Memory B cell (primary cell): ENCODE data around the gene C1orf21.

Experiments
- ATAC-seq: fragments of 150-1000 bp; cut with Tn5 transposase; 2 replicates; pipeline ENCODE4 v1.10.0; 2021; ENCODE audit warnings: low read depth, mild to moderate bottlenecking, moderate library complexity
- DNase-seq, 2 donors: peaks; one replicate each; pipeline ENCODE4 v3.0.0; 2022; ENCODE audit warnings: low spot score in 2 of 2
- H3K27ac Mint-ChIP-seq: one replicate; pipeline ENCODE4 v1.8.0; 2022; ENCODE audit warnings: mild to moderate bottlenecking, moderate library complexity, mixed read lengths
- H3K27me3 Mint-ChIP-seq: one replicate; pipeline ENCODE4 v1.8.0; 2022; ENCODE audit warnings: mixed read lengths
- H3K36me3 Mint-ChIP-seq: one replicate; pipeline ENCODE4 v1.8.0; 2022; ENCODE audit warnings: mild to moderate bottlenecking, mixed read lengths
- H3K4me1 Mint-ChIP-seq: one replicate; pipeline ENCODE4 v1.8.0; 2022; ENCODE audit warnings: mixed read lengths
- H3K4me3 Mint-ChIP-seq: one replicate; pipeline ENCODE4 v1.8.0; 2022; ENCODE audit warnings: mild to moderate bottlenecking, moderate library complexity, mixed read lengths
- H3K9me3 Mint-ChIP-seq: one replicate; pipeline ENCODE4 v1.8.0; 2022; ENCODE audit warnings: mixed read lengths

The C1orf21 gene

DNA sequence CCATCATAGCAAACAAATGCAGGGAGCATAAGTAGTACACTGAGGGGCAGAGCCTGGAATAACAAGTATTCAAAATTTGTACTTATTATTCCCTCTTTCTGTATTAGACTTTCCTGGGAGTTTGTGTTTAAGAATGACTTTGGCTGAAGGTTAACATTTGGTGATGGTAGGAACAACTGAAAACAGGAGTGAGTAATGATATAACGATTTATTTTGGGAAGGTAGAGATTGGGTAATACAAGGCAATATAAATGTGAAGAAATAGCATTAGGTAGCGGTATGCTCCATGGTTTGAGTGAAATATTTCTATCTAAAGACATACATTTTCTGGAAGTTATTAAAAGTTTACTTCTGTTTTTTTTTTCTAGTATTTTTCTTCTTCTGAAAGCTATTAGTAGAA lies 18.5 kb upstream of the C1orf21 start:
- peaks cover 11% of the 10 kb centered on the region for H3K27me3 Mint-ChIP-seq

DNA sequence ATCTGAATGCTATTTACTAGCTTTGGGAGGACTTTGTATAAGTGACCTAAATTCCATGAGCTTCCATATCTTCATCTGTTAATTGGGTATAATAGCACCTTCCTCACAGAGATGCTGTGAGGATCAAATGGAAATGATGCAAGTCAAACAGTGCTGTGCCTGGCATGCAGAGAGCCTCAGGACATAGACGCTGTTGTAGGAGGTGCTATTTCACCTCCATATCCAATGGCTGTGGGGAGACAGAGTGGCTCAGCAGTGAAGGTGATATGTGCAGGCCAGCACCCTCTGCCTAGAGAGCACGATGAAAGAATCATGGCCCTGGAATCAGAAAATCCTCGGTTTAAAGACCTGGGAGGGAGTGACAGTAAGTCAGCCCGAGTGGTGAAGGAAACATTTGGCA lies 16.0 kb upstream of the C1orf21 start:
- ATAC-seq, result no peak

More for the DNA sequence above, 18.5 kb upstream of the C1orf21 start:
- DNase-seq (no peak), ATAC-seq (no peak)
- no peaks in the 10 kb centered on the region for H3K36me3 Mint-ChIP-seq
- peaks cover 2% of the 10 kb centered on the region for H3K9me3 Mint-ChIP-seq
- no peaks in the 10 kb centered on the region for H3K4me1 Mint-ChIP-seq
- no peak overlapping the region for H3K27ac Mint-ChIP-seq
- H3K4me3 Mint-ChIP-seq, result no peak overlapping the region

DNA sequence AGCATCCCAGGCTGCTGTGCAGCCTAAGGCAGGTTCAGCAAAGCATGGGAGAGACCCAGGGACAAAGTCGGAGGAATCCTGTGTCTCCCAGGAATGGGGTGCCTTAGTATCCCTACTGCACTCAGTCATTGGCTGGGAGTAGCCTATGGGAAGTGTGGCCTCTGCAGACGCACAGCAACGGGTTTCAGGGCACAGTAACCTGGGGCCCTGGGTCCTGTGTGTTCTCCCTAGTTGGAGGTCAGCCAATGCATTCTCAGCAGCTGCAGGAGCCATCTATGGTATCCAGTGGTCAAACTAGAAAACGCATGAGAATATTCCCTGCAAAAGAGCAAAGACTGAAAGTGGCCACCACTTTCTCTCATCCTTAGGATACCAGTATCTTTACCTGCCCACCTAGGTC lies 13.7 kb upstream of the C1orf21 start:
- H3K9me3 Mint-ChIP-seq, result no peaks in the 10 kb centered on the region
- no peak overlapping the region for H3K27ac Mint-ChIP-seq
- DNase-seq (no peak), ATAC-seq (no peak)
- H3K27me3 Mint-ChIP-seq, result peaks cover 11% of the 10 kb centered on the region
- H3K4me3 Mint-ChIP-seq, result no peak overlapping the region
- H3K36me3 Mint-ChIP-seq, result no peaks in the 10 kb centered on the region
- H3K4me1 Mint-ChIP-seq, result no peaks in the 10 kb centered on the region

More for the DNA sequence above, 16.0 kb upstream of the C1orf21 start:
- Mint-ChIP-seq H3K9me3 (peaks cover 2% of the 10 kb centered on the region), H3K4me3 (no peak overlapping the region), H3K27me3 (peaks cover 11% of the 10 kb centered on the region), H3K27ac (no peak overlapping the region), H3K4me1 (no peaks in the 10 kb centered on the region), H3K36me3 (no peaks in the 10 kb centered on the region)
- no peak for DNase-seq

DNA sequence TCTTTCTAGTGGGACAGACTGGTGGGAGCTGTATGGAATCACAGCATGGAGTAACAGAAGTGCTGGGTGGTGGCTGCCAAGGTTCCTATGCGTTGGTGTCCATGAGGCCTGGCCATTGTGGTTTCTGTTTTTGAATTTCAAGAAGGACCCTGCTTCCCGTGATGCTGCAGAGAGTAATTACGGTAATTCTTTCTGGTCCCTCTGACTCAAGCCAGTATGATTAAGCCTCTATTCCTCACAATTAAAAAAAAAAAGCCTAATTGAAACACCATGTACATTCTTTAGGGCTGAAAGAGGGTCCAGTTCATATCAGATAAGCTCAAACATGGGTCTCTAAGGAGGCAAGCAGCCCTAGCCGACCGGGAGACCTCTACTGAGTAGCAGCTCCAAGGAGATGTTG lies 10.5 kb upstream of the C1orf21 start:
- no peak for ATAC-seq
- H3K27me3 Mint-ChIP-seq, result peaks cover 7% of the 10 kb centered on the region
- no peak overlapping the region for H3K4me3 Mint-ChIP-seq
- H3K4me1 Mint-ChIP-seq, result no peaks in the 10 kb centered on the region
- H3K9me3 Mint-ChIP-seq, result no peaks in the 10 kb centered on the region
- no peak for DNase-seq
- no peak overlapping the region for H3K27ac Mint-ChIP-seq
- no peaks in the 10 kb centered on the region for H3K36me3 Mint-ChIP-seq

DNA sequence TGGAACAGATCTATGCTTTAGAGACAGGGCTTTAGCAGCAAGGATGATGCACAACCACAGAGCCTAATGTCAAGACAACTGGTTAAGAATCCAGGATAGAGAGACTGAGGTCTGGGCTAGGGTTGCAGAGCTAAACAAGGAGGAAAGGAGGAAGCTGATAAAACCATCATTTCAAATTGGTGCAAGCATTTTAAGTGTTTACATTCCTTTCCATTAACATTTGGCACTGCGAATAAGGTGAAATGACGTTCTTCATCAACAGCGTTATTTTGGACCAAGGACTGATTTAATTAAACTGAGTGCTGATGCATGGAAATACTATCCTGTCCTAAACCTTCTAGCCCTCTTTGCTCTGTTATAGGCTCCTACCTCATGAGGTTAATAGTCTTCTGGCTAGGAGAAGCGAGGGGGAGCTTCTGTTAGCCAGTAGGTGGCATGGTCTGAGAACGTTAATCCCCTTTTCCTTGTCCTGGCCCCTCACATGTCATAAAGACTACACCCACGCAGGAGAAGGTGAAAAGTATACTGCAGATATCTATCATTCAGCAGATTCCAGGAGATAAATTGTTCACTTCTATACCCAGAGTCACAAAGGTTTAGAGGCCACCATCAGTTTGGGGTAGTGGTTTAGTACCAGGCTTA lies 7.6 kb upstream of the C1orf21 start:
- no peak overlapping the region for H3K27ac Mint-ChIP-seq
- peaks cover 8% of the 10 kb centered on the region for H3K27me3 Mint-ChIP-seq
- H3K9me3 Mint-ChIP-seq, result no peaks in the 10 kb centered on the region
- no peaks in the 10 kb centered on the region for H3K36me3 Mint-ChIP-seq
- H3K4me3 Mint-ChIP-seq, result no peak overlapping the region
- no peaks in the 10 kb centered on the region for H3K4me1 Mint-ChIP-seq
- ATAC-seq, result no peak
- no peak for DNase-seq

DNA sequence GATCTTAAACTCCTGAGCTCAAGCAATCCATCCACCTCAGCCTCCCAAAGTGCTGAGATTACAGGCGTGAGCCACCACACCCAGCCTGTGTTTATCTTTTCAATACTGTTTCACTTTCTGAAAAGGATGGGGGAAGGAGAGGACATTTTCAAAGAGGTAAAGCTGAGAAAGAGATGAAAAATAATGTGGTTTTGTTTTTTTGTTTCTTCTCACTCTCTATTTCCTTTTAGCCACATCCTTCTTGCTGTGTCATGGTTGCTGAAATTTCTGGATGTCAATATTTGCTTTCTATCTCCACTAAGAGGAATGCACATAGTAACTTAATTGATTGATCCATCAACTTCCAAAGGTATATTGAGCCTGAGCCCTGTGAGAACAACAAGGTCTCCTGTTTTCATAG lies 6.4 kb upstream of the C1orf21 start:
- ATAC-seq, result no peak
- no peak for DNase-seq
- Mint-ChIP-seq H3K4me1 (no peaks in the 10 kb centered on the region), H3K9me3 (no peaks in the 10 kb centered on the region), H3K27ac (no peak overlapping the region), H3K36me3 (no peaks in the 10 kb centered on the region), H3K4me3 (no peak overlapping the region), H3K27me3 (peaks cover 14% of the 10 kb centered on the region)

DNA sequence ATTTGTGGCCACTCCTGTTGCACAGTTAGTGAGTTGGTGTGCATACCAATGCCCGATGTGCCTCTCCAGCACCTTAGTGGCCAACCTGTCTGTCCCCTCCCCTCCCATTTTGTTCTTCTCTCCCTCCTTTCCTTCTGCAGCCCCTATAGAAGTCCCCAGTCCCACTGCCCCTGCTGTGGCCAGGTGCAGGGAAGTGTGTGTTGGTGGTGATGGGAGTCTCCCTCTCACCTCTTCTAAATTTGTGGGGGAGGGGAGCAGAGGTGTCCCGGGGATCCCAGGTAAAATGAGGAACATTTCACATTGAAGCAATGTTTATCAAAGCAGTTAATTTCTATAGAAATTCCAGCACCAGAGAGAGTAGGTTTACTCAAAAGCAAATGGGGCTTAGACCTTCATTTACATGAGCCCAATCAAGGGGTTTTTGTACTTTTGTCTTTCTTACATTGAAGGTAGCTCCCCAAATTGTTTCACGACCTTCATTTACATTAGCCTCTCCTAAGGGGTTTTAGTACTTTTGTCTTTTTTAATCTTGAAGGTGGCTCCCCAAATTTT lies 3.0 kb upstream of the C1orf21 start:
- DNase-seq (no peak), ATAC-seq (no peak)
- Mint-ChIP-seq H3K4me1 (peaks cover 14% of the 10 kb centered on the region), H3K27me3 (peaks cover 23% of the 10 kb centered on the region), H3K27ac (no peak overlapping the region), H3K9me3 (no peaks in the 10 kb centered on the region), H3K4me3 (no peak overlapping the region), H3K36me3 (no peaks in the 10 kb centered on the region)

DNA sequence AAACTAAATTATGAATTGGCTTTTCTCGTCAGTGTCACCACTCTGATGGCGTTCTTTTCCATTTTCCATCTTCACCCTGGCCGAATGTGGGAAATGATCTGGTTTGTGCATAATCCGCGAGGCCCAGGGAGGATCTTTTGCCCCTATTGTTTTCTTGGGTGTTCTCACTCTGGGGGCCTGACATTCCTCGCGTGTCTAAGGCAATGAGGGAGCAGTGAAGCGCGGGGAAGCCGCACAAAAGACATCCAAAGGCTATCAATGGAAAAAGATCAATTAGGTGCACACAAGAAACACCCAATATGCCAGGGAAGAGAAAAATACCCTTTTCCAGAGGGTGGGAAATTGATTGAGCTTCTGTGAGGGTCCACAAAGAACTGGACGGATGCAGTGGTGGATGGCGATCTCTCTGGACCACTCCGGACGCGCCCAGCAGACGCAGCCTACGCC lies 941 bp upstream of the C1orf21 start:
- peak overlapping the region; percentile 74 for H3K4me3 Mint-ChIP-seq
- DNase-seq (no peak), ATAC-seq (no peak)
- no peaks in the 10 kb centered on the region for H3K9me3 Mint-ChIP-seq
- H3K27ac Mint-ChIP-seq, result no peak overlapping the region
- H3K27me3 Mint-ChIP-seq, result peaks cover 29% of the 10 kb centered on the region
- no peaks in the 10 kb centered on the region for H3K36me3 Mint-ChIP-seq
- peaks cover 14% of the 10 kb centered on the region for H3K4me1 Mint-ChIP-seq

DNA sequence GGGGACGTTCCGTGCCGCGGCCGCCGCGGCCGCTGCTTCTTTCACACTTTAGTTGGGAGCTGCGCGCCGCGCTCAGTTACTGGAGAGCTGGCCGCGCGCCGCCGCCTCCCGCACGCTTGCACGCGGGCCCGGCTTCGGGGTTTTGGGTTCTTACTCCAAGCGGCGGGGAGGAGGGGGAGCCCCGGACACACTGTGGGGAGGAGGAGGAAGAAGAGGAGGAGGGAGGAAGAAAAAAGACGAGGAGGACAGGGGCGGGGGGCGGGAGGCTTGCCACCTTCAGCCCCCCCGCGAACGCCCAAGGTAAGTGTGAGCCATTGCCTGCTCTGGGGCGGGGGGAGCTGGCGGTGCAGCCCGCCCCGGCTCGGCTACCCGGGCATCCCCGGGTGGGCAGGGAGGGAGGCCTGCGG lies 243 bp downstream of the C1orf21 start:
- peaks cover 14% of the 10 kb centered on the region for H3K4me1 Mint-ChIP-seq
- H3K36me3 Mint-ChIP-seq, result no peaks in the 10 kb centered on the region
- H3K27me3 Mint-ChIP-seq, result peaks cover 27% of the 10 kb centered on the region
- DNase-seq (no peak), ATAC-seq (peak; percentile 28)
- H3K27ac Mint-ChIP-seq, result no peak overlapping the region
- no peaks in the 10 kb centered on the region for H3K9me3 Mint-ChIP-seq
- peak overlapping the region; percentile 87 for H3K4me3 Mint-ChIP-seq

DNA sequence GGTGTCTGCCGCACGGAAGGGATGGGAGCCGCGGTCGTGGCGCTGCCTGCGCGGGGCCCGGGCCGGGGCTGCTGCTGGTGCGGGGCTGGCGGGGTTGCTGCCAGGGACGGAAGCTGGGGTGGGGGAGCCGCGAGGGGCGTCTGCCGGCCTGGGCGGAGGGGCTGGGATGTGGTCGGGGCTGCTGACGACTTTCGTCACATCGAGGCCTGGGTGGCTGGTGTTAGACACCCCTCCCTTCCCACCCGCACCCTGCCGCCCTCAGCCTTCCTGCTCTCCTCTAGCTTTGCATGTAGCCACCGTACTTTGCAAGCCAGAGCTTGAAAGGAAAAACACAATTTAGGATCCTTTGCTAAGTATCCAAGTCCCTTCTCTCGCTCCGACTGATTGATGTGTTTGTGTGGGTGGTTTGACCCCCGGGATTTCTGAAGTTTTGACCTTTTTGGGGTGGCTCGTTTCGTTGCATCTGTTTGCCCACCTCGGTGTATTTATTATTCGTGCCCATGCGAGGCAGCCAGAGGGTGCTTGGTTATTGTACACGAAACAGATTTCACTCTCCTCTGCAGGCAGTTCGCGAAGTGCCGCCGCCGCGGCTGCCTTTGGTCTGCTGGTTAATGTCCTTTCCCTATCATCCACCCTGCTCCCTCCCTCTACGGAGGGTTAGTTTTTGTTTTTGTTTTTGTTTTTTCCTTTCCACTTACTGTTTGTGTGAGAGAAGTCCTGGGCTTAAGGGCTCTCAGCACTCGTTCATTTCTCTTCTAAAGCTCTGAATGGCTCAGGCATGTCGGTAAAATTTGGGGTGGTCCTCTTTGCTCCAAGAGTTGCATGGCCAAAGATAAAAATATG lies 868 bp downstream of the C1orf21 start:
- Mint-ChIP-seq H3K4me3 (peak overlapping the region; percentile 83), H3K4me1 (peaks cover 14% of the 10 kb centered on the region), H3K27me3 (peaks cover 27% of the 10 kb centered on the region), H3K36me3 (no peaks in the 10 kb centered on the region), H3K27ac (no peak overlapping the region), H3K9me3 (no peaks in the 10 kb centered on the region)
- ATAC-seq (peak; percentile 24), DNase-seq (no peak)

DNA sequence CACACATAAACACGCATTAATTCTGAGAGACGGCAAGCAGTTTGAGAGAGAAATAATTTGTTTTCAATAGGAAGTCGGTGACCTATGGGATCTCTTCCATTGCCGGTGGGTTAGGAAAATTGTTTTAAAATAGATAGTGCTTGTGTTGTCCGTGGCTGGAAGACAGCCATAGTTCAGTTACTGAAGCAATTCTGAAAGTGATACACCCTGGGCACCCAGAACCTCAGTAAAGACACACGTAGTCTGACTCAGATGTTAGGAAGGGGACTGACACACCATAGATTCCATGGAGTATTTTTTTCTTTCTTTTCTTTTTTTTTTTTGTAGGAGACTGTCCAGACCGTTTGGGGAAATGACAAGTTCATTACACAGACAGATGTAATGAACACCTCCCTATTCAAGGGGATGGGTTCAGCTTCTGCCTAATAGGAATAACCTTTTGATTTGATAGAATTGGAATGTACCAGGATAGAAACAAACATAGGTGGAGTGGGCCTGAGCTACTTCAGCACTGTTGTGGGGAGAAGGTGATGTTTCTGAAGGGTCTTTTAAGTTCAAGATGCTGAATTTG lies 1.6 kb downstream of the C1orf21 start:
- no peak for ATAC-seq
- no peaks in the 10 kb centered on the region for H3K36me3 Mint-ChIP-seq
- H3K4me3 Mint-ChIP-seq, result peak overlapping the region; percentile 83
- no peaks in the 10 kb centered on the region for H3K9me3 Mint-ChIP-seq
- H3K27ac Mint-ChIP-seq, result no peak overlapping the region
- no peak for DNase-seq
- peaks cover 14% of the 10 kb centered on the region for H3K4me1 Mint-ChIP-seq
- peaks cover 33% of the 10 kb centered on the region for H3K27me3 Mint-ChIP-seq

DNA sequence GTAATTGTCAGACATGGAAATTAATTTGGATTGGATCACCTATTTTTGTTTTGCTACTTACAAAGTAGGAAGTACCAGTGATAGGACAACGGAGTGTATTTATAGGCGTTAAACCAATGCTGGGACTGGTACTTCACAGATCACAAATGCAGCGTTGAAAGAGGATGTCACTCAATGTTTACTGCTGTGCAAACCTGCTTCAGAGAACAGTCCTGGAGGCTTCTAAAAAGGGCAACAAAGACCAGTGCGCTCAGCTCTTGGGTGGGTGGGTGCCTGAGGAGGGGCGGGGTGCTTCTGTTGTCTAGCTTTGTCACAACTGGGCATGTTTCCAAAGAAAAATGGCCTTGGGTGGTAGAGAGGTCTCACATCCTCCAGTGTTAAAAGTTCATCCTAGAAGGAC lies 2.1 kb downstream of the C1orf21 start:
- H3K27ac Mint-ChIP-seq, result no peak overlapping the region

DNA sequence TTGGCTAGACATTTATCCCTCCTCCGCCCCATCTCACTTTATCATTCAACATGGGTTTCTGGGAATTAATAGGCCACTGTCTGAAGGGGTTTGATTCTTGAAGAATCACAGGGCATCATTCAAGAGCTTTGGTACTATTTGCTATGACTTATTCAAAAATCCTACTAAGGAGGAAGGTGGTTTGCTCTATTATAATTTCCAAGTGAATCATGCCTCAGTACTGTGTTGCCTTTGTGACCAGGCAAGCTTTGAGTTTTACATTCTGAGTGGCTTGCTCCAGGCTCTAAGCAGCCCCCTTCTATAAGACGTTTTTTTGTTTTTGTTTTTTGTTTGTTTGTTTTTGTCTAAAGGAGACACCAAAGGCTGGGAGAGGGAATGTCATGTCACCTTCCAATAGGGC lies 2.6 kb downstream of the C1orf21 start:
- no peaks in the 10 kb centered on the region for H3K36me3 Mint-ChIP-seq
- H3K9me3 Mint-ChIP-seq, result no peaks in the 10 kb centered on the region
- DNase-seq, result no peak
- ATAC-seq, result no peak
- no peak overlapping the region for H3K27ac Mint-ChIP-seq
- no peak overlapping the region for H3K4me3 Mint-ChIP-seq
- H3K27me3 Mint-ChIP-seq, result peaks cover 28% of the 10 kb centered on the region
- H3K4me1 Mint-ChIP-seq, result peaks cover 14% of the 10 kb centered on the region

More for the DNA sequence above, 2.1 kb downstream of the C1orf21 start:
- Mint-ChIP-seq H3K36me3 (no peaks in the 10 kb centered on the region), H3K27me3 (peaks cover 31% of the 10 kb centered on the region), H3K4me1 (peaks cover 14% of the 10 kb centered on the region), H3K9me3 (no peaks in the 10 kb centered on the region), H3K4me3 (no peak overlapping the region)
- DNase-seq (no peak), ATAC-seq (no peak)

DNA sequence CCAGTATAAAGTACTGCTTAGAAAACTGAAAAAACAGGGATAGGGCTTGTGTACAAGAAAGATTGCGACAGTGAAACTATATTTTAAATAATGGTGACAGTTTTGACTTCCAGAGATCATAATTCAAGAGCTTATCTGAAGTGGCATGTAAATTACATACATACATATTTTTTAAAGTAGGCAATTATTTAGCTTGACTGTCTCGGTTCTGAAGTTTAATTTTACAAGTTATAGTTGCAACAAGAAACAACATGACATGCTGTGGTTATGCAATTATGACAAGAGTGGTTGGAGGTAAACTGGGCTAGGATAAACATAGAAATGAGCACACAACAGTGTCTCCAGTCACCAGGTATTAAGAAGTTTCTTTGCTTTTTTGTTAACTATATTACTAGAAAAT lies 4.1 kb downstream of the C1orf21 start:
- H3K9me3 Mint-ChIP-seq, result no peaks in the 10 kb centered on the region
- no peak overlapping the region for H3K4me3 Mint-ChIP-seq
- peaks cover 22% of the 10 kb centered on the region for H3K27me3 Mint-ChIP-seq
- H3K4me1 Mint-ChIP-seq, result peaks cover 12% of the 10 kb centered on the region
- H3K36me3 Mint-ChIP-seq, result no peaks in the 10 kb centered on the region
- no peak overlapping the region for H3K27ac Mint-ChIP-seq
- no peak for DNase-seq
- ATAC-seq, result no peak
